SJSA1 (cell line): Measurements from ENCODE around the gene APC2. TPM values are rescaled to one million over a fixed set of nuclear protein-coding genes. Genes with fewer than 3 reads are reported as not detected.

Experiments
- DNase-seq, 2 experiments: peaks; one replicate each; pipeline ENCODE4 v3.0.0-alpha.2; 2015 to 2020; ENCODE audit warnings: low spot score in 2 of 2, low read depth in 1 of 2
- H3K27ac ChIP-seq: fragments of 250-450 bp; sonication (Bioruptor Pico); 2 replicates; pipeline ENCODE4 v1.5.1; 2020; ENCODE audit warnings: mild to moderate bottlenecking, moderate library complexity
- H3K27me3 ChIP-seq: fragments of 250-450 bp; sonication (Bioruptor Pico); replicated peaks from 2 replicates; pipeline ENCODE4 v1.5.1; 2020; ENCODE audit warnings: mild to moderate bottlenecking, moderate library complexity
- H3K36me3 ChIP-seq: fragments of 250-450 bp; sonication (Bioruptor Pico); 2 replicates; pipeline ENCODE4 v1.5.1; 2020; ENCODE audit warnings: mild to moderate bottlenecking
- H3K4me1 ChIP-seq: fragments of 250-450 bp; sonication (Bioruptor Pico); replicated peaks from 2 replicates; pipeline ENCODE4 v1.6.1; 2021; ENCODE audit warnings: mild to moderate bottlenecking
- H3K4me3 ChIP-seq: fragments of 250-450 bp; sonication (Bioruptor Pico); 2 replicates; pipeline ENCODE4 v1.5.1; 2020; ENCODE audit warnings: mild to moderate bottlenecking
- H3K9me3 ChIP-seq: fragments of 250-450 bp; sonication (Bioruptor Pico); replicated peaks from 2 replicates; pipeline ENCODE4 v1.5.1; 2020; ENCODE audit warnings: mild to moderate bottlenecking
- total RNA-seq: library from RNA; depleted of rRNA; stranded (reverse); fragments of >200 nt; shearing (Covaris generic); gene quantifications from 2 replicates; pipeline ENCODE4 v1.2.3, GENCODE V29; 2014

Gene APC2
- total RNA-seq, 1 experiment from 2014 or later = not detected

DNA sequence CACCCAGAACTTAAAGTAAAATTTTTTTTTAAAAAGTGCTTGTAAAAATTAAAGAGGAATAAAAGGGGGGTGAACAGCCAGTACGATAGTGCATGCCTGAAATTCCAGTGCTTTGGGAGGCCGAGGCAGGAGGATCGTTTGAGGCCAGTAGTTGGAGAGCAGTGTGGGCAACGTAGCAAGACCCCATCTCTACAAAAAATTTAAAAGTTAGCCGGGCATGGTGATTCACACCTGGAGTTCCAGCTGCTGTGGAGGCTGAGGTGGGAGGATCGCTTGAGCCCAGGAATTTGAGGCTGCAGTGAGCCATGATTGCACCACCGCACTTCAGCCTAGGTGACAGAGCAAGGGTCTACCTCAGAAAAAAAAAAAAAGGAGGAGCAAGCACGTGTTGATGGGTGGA is 55.1 kb downstream of the APC2 start:
- Histone ChIP-seq H3K27me3 (peaks cover 42% of the 10 kb centered on the region), H3K36me3 (no peaks in the 10 kb centered on the region), H3K4me3 (no peak overlapping the region), H3K27ac (no peak overlapping the region), H3K4me1 (peaks cover 7% of the 10 kb centered on the region; the same call in 1 of the 2 replicates), H3K9me3 (peaks cover 4% of the 10 kb centered on the region; the same call in 1 of the 2 replicates)
- no peak for DNase-seq

DNA sequence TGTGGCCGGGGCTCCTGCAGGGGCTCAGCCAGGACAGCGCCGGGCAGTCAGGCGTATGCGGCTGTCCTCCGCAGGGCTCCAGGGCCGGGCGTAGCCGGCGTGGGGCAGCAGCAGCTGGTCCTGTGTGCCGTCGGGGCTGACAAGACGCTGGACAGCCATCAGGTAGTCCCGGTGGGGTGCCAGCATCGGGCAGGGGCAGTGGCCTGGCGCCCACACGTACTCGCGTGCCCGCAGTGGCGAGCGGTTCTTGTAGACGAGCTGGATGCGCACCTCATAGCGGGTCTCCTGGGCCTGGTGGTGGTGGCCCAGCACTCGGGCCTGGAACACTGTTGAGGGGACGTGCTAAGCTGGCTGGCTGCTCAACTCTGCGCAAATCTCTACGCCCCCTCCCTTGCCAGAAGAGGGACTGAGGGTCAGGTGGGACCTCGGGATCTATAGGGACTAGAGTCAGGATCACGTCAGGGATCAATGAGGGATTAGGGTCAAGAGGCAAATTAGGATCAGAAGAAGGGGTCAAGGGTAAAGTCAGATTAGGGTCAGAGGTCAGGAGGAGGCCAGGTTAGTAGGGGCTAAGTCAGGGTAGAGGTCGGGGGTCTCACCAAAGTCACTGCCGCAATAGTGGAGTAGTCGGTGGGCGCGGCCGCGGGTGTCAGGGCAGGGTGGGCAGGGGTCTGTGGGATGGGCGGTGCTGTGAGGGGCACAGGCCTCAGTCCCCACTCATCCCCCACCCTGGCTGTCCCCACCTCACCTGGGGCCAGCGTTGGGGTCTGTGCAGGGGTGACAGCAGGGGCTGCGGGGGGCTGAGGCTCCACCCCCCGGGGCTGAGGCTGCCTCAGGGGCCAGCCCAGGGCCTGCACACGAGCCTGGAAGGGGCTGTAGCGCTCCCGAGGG is 56.3 kb downstream of the APC2 start:
- Histone ChIP-seq H3K27ac (no peak overlapping the region), H3K9me3 (peaks cover 4% of the 10 kb centered on the region; the same call in 1 of the 2 replicates), H3K27me3 (peaks cover 39% of the 10 kb centered on the region), H3K4me3 (no peak overlapping the region), H3K4me1 (peaks cover 7% of the 10 kb centered on the region; the same call in 1 of the 2 replicates), H3K36me3 (no peaks in the 10 kb centered on the region)
- DNase-seq = no peak

DNA sequence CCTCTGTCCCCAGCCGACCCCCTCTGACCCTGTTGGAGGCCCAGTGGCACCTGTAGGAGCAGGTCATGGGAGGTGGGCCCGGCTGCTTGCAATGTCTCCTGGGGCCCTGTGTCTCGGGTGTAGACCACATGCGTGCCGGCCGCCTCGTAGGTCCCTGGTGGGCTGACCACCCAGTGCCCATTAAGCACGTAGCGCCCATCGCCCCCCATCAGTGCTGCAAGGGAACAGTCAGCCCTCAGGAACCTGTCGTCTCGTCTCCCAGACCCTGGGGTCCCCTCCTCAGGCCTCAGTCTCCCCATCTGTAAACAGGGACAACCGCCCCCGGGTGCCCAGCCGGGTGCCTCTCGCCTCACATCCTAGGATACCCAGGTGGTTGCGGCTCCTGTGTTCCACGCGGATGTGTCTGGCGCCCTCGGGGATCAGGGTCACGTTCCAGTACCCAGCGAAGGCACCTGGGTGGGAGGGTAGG is 57.3 kb downstream of the APC2 start:
- H3K27ac ChIP-seq = no peak overlapping the region
- H3K36me3 ChIP-seq = no peaks in the 10 kb centered on the region
- peaks cover 7% of the 10 kb centered on the region; the same call in 1 of the 2 replicates for H3K4me1 ChIP-seq
- H3K27me3 ChIP-seq = peaks cover 29% of the 10 kb centered on the region
- H3K9me3 ChIP-seq = peaks cover 4% of the 10 kb centered on the region; the same call in 1 of the 2 replicates
- H3K4me3 ChIP-seq = no peak overlapping the region
- DNase-seq = no peak

DNA sequence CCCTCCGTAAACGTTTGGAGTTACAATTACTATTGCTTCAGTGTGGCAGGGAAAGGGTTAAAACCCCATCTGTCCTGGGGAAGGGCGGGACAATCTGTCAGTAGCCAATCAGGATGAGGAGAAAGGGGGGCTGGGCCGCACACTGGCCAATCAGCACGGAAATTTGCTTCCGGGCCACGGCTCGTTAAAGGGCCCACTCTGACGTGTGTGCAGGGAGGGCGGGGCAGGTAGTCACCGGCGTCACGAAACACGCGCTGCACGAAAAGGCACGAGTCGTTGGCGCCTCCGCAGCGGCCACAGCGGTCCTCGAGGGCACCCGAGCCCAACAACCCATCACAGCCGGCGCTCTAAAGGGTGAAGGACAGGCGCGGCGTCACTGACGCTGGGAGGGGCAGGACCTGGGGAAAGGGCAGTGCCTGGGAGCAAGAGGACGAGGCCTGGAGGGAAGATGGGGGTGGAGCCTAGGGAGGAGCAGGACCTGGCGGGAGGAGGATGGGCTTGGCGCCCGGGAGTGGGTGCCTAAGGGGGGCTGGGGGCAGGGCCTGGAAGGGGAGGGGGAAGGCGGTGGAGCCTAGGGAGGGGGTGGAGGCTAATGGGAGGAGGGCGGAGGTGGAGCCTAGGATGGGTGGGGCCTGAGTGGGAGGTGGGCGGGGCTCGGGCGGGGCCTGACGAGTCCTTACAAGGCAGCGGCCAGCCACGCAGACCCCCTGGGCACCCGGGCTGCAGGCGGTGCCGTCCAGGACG is 58.0 kb downstream of the APC2 start:
- H3K4me3 ChIP-seq = peak overlapping the region; percentile 27
- no peak overlapping the region for H3K27ac ChIP-seq
- peaks cover 22% of the 10 kb centered on the region for H3K27me3 ChIP-seq
- peaks cover 4% of the 10 kb centered on the region; the same call in 1 of the 2 replicates for H3K9me3 ChIP-seq
- H3K36me3 ChIP-seq = no peaks in the 10 kb centered on the region
- peaks cover 12% of the 10 kb centered on the region for H3K4me1 ChIP-seq
- DNase-seq = peak; percentile 94 to 96

DNA sequence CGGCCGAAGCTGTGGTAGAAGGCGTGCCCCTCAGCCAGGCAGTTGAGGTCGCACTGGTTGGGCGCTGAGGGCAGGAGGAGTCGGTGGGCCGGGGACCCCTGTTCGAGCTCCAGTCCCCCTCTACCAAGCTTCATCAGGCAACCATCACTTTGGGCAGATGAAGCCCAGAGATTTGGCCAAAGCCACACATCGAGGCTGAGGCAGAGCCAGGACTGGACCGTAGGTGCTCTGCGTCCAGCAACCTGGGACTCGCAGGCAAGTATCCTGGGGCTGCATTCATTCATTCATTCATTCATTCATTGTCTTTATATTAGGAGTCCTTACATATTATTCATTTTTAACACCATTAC is 58.6 kb downstream of the APC2 start:
- H3K4me3 ChIP-seq = no peak overlapping the region
- H3K4me1 ChIP-seq = peaks cover 12% of the 10 kb centered on the region
- H3K27ac ChIP-seq = no peak overlapping the region
- H3K27me3 ChIP-seq = peaks cover 17% of the 10 kb centered on the region
- H3K36me3 ChIP-seq = no peaks in the 10 kb centered on the region
- no peak for DNase-seq
- H3K9me3 ChIP-seq = peaks cover 4% of the 10 kb centered on the region; the same call in 1 of the 2 replicates

DNA sequence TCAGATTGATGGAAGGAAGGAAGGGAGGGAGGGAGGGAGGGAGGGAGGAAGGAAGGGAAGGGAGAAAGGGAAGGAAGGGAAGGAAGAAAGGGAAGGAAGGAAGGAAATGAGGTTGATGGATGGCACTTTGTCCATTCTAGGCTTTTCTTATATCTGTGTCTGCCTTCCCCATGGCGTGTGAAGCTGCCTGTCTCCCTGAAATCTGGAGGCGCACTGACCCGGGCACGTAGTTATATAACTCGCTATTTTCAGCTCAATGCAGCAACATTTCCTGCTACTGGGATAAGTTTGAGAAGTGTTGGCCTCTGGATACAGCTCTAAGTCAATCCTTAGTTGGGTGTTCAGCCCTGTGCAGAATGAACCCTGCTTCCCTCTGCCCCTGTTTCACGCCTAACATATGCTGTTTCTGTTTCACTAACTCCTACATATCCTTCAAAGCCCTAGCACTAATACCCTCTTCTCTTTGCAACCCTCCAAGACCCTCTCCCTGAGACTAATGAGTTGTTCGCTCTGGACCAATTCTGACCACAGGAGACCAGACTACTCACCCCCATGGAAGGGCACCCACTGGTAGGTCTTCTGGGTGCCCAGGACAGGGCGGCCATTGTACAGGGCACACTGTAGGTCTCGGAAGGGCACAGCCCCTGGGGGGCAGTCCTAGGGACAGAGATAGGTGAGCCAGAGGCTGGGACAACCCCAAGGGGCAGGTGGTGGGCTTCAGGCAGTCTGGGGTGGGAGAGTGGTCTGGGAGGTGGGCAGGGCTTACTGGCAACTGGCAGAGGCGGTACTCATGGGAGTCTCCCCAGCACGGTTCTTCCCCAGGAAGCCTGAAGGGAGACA is 59.9 kb downstream of the APC2 start:
- H3K36me3 ChIP-seq = no peaks in the 10 kb centered on the region
- peaks cover 3% of the 10 kb centered on the region for H3K27me3 ChIP-seq
- H3K27ac ChIP-seq = no peak overlapping the region
- peaks cover 17% of the 10 kb centered on the region for H3K4me1 ChIP-seq
- no peak for DNase-seq
- H3K4me3 ChIP-seq = no peak overlapping the region
- H3K9me3 ChIP-seq = peaks cover 4% of the 10 kb centered on the region; the same call in 1 of the 2 replicates

DNA sequence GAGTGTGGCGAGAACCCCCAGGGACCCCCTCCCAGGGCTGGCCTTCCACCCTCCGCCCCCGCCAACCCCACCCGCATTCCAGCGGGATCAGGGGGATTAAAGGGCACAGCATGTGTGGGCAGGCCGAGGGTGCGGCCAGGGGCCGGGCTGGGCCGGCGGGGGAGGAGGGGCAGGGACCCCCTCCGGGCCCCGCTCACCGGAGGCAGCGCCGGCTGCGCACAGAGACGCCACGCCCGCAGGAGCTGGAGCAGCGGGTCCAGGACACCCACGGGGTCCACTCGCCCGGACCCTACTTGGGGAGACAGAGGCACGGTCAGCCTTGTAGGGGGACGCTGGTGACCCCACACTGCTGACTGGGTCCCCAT is 60.5 kb downstream of the APC2 start:
- Histone ChIP-seq H3K27ac (no peak overlapping the region), H3K4me1 (peaks cover 17% of the 10 kb centered on the region)

DNA sequence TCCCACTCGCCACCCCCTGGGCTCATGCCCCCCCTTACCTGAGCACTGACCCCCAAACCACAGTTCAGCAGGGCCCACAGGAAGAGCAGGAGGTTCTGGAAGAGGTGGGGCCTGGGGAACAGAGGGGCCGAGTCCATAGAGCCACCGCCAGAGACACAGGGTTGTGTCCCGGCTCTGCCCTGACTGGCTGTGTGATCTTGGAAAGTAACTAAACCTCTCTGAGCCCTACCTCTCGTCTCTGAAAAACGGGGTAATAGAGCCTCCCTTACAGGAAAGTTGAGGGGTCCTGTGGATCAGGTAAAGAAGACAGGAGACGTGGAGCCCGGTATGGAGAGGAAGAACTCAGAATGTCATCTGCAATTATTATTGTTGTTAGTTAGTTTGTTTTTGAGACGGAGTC is 60.9 kb downstream of the APC2 start:
- no peaks in the 10 kb centered on the region for H3K36me3 ChIP-seq
- peaks cover 5% of the 10 kb centered on the region; the same call in 1 of the 2 replicates for H3K9me3 ChIP-seq
- peaks cover 17% of the 10 kb centered on the region for H3K4me1 ChIP-seq
- no peak overlapping the region for H3K4me3 ChIP-seq
- H3K27ac ChIP-seq = no peak overlapping the region
- no peaks in the 10 kb centered on the region; the same call in 1 of the 2 replicates for H3K27me3 ChIP-seq
- no peak for DNase-seq

More for the DNA sequence above, 60.5 kb downstream of the APC2 start:
- Histone ChIP-seq H3K9me3 (peaks cover 4% of the 10 kb centered on the region; the same call in 1 of the 2 replicates), H3K27me3 (no peaks in the 10 kb centered on the region; the same call in 1 of the 2 replicates), H3K36me3 (no peaks in the 10 kb centered on the region), H3K4me3 (no peak overlapping the region)
- DNase-seq = no peak

DNA sequence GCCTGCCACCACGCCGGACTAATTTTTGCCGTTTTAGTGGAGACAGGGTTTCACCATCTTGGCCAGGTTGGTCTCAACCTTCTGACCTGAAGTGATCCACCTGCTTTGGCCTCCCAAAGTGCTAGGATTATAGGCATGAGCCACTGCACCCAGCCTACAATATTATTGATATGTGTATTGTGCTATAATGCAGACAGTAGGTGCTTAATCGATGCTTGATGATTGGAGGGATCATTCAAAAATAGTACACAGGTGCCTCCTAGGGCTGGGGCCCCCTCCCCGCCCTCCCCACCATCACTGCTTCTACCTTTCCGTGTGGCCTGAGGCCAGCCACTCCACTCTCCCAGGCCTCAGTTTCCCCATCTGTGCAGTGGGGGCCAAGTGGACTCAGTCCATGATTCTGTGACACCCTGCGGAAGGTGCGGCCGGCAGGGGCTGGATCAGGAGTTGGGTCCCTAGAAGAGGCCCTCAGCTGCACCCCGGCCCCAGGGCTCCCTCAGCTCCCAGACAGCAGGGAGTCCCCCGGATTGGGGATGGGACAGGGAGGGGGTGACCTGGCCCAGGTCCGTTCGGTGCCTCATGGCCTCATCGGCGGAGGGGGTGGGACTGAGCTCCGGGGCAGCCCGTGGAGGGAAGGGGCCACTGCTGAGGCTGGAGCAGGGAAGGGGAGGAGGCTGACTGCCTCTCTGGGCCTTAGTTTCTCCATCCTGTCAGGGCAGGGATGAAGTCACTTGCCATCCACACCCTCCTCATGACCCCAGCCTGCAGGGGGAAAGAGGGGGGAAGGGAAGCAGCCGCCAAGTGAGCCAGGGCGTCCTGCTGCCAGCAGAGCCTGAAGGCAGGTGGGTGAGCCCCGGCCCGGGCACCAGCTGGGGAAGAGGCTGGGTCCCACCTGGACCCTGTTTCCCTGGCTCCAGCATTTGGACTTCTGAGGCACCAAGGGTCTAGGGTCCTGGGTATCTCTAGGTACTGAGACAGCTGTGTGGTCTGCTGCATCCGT is 61.7 kb downstream of the APC2 start:
- no peak overlapping the region for H3K4me3 ChIP-seq
- DNase-seq = no peak
- H3K27me3 ChIP-seq = no peaks in the 10 kb centered on the region; the same call in 1 of the 2 replicates
- peaks cover 5% of the 10 kb centered on the region; the same call in 1 of the 2 replicates for H3K9me3 ChIP-seq
- H3K27ac ChIP-seq = no peak overlapping the region
- peaks cover 17% of the 10 kb centered on the region for H3K4me1 ChIP-seq
- H3K36me3 ChIP-seq = no peaks in the 10 kb centered on the region

DNA sequence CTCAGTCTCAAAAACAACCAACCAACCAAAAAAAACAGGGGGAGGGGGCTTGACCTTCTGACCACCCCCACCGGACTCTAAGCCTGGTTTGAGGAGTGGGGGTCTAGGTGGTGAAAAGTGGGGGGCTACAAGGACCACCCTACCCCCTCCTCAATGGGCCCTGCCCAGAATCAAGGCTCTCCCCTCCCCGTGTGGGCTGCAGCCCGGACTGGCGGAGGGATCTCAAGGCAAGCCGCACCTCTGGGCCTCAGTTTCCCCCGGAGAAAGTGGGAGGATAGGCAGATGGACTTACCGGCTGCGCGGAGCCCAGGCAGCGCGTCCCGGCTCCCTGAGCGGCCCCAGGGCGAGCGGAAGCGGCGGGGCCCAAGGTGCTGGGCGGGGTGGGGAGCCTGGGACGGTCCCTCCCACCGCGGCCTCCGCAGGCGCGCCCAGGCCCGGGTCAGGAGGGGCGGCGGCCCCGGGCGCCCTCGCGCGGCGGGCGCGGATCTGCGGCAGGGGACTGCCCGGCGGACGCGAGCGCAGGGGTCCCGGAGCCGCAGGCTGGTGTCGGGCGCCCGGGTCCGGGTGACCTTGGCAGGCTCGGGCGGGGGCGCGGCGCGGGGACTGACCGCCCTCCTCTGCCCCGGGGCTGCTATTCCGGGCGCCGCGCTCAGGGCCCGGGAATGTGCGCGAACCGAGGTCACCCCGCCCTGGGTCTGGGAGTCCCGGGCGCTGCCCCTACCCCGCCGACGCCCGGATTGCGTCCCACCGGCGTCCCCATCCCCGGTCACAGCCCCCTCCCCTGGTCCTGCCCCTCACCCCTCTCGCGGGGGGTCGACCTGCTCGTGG is 63.0 kb downstream of the APC2 start, which contains the start of gene ADAMTSL5:
Gene ADAMTSL5, minus strand, starts transcription at position 349 of the 828 bp plus-strand sequence. CDS start 2,076 bp downstream, outside the sequence.
- DNase-seq = peak; percentile 53 to 71

DNA sequence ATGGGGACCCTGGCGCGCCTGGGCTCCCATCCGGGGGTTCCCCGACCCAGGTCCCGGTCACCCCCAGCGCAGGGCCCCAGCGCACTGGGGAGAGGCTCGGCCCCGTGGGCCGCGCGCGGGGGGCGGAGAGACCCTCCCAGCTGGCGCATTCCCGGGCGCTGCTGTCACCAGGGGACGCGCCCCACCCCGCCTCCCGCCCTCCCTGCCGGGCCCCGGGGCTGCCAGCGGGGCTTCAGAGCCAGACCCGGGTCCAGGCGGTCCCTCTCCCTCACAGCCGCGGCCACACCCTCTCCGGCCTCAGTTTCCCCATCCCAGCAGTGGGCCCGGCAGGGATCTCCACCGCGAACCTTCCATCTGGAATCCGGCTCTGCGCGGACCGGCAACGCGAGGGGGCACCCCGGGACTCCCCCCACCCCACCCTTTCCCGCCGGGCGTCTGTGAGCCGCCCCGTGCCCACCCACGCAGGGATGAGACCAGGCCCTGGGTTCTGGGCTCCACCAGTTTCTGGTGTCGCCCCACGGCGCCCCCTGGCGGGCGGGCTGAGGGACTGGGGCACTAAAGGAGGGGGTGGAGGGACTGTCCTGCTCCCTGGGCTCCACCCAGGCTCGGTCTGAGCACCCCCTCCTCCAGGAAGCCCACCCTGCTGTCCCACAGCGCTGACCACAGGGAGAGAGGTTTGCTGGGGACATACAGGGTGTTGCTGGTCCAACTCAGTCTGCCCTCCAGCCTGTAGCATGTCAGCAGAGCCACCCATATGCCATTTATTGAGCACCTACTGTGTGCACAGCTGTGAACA is 63.8 kb downstream of the APC2 start:
- Histone ChIP-seq H3K4me3 (peak overlapping the region; percentile 64), H3K4me1 (peaks cover 17% of the 10 kb centered on the region), H3K36me3 (no peaks in the 10 kb centered on the region), H3K27ac (peak overlapping the region; percentile 84), H3K9me3 (peaks cover 2% of the 10 kb centered on the region; the same call in 1 of the 2 replicates), H3K27me3 (no peaks in the 10 kb centered on the region; the same call in none of the 2 replicates)
- peak; percentile 48 to 80 for DNase-seq

More for the DNA sequence above, 63.0 kb downstream of the APC2 start, which contains the start of gene ADAMTSL5:
- peaks cover 17% of the 10 kb centered on the region for H3K4me1 ChIP-seq
- peak within 1 kb of the TSS; percentile 64 for H3K4me3 ChIP-seq
- H3K9me3 ChIP-seq = peaks cover 5% of the 10 kb centered on the region; the same call in 1 of the 2 replicates
- peak within 1 kb of the TSS; percentile 84 for H3K27ac ChIP-seq
- H3K27me3 ChIP-seq = no peaks in the 10 kb centered on the region; the same call in 1 of the 2 replicates
- no peaks in the 10 kb centered on the region for H3K36me3 ChIP-seq
